PFSK-1 (cell line): ENCODE data around the gene EVA1A.

ENCODE experiments used
- POLR2AphosphoS5 ChIP-seq: IDR thresholded peaks from 2 replicates; pipeline ENCODE4 v1.6.1; 2012; ENCODE audit warnings: low read depth, mild to moderate bottlenecking, control low read depth, low read length, moderate library complexity
- REST ChIP-seq, 2 experiments: IDR thresholded peaks; 2 replicates each; pipeline versions ENCODE4 v1.6.1 to v1.8.0; 2011 to 2012; ENCODE audit warnings: low read depth in 2 of 2, low read length in 2 of 2, control low read depth in 1 of 2, inconsistent platforms in 1 of 2, mild to moderate bottlenecking in 1 of 2, moderate library complexity in 1 of 2; ENCODE audit not compliant: insufficient read depth in 1 of 2
- SIN3A ChIP-seq: IDR thresholded peaks from 2 replicates; pipeline ENCODE4 v1.6.1; 2012; ENCODE audit warnings: mild to moderate bottlenecking, low read length, moderate library complexity, borderline replicate concordance; ENCODE audit not compliant: insufficient read depth
- TAF1 ChIP-seq: IDR thresholded peaks from 2 replicates; pipeline ENCODE4 v1.6.1; 2012; ENCODE audit warnings: low read length, control low read depth, borderline replicate concordance; ENCODE audit not compliant: insufficient read depth

DNA sequence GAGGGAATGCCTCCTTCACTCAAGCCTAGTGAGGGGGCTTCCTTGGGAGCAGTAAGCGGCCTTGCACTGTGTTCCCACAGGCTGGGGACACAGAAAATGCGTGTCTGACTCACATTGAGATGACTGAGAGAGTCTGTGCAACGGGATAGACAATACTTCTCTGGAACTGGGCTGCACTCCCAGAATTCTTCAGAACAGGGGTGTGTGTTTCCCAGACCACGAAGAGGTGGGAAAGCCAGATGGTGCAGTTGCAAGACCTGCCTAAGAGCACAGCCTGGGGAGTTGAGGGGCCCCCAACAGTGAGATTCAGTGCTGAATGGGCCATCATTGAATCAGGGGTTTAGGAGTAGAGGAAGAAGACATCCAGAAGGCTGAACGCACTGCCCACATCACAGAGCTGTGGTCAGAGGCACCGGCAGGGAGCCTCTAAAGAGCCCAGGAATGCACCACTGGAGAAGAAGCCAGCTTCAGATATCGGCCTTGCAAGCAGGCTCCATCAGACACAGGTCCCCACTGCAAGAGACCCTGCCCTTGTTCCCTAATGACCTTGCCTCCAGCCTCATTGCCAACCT, 49.3 kb upstream of the EVA1A start:
- TF ChIP-seq POLR2AphosphoS5, result no peak
- TF ChIP-seq SIN3A, result no peak
- TF ChIP-seq TAF1, result no peak
- no peak for TF ChIP-seq REST (IDR thresholded peaks at IDR 0.05; ENCODE audit: insufficient read depth in 1 of 2, low read depth in 2 of 2, low read length in 2 of 2)
